HG03039 (cell line): ENCODE data around the gene RELN.

Source experiments
- ATAC-seq: cut with Tn5 transposase; IDR thresholded peaks from one replicate; pipeline ENCODE4 v1.9.1; 2021; ENCODE audit warnings: mild to moderate bottlenecking, moderate library complexity; ENCODE audit not compliant: unreplicated experiment

Gene RELN

DNA sequence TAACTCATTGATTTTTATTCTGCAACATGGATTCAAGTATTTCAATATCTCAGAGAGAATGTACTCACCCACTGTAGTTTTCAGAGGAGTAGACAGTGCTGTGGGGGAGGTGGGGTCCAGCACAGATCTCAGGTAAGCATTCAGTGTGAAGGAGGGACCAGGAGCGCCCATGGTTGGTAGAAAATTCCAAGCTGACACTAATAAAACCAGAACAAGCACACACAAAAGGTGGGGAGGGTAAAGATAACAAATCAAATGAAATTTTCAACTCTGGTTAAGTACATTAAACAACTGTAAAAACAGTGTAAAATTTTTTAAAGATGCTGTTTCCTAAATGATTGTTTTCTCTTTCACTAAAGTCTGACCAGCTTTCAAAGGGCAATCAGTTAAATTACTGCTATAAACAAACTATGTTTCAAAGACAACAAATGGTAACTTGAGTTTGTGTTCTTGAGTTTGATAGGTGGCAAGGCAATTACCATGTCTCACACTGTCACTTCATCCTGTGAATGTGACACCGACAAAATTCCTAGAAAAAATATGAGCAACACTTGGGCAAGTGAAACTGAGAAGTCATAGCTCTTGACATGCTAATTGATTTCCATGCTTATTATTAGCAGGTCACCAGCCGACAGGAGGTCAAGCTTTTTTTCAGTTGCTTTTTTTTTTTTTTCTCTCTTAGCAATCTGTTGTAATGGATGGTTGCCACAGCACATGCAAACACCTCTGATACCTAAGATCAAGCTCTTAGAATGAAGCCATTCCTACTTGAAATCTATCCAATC is 337.7 kb downstream of the RELN start:
- ATAC-seq = no peak

DNA sequence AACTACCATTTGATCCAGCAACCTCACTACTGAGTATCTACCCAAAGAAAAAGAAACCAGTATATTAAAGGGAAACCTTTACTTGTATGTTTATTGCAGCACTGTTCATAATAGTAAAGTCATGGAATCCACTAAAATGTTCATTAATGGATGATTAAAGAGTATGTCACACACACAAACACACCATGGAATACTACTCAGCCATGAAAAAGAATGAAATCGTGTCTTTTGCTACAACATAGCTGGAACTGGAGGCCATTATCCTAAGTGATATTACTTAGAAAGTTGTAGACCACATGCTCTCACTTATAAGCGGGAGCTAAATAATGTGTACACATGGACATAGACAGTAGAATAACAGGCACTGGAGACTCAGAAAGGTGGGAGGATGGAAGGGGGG is 340.4 kb downstream of the RELN start:
- no peak for ATAC-seq

DNA sequence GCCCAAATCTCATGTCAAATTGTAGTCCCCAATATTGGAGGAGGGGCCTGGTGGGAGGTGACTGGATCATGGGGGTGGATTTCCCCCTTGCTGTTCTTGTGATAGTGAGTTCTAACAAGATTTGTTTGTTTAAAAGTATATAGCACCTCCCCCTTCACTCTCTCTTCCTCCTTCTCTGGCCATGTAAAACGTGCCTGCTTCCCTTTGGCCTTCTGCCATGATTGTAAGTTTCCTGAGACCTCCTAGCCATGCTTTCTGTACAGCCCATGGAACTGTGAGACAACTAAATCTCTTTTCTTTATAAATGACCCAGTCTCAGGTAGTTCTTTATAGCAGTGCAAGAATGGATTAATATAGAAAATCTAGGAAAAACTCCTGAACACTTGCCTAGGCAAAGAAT is 341.3 kb downstream of the RELN start:
- ATAC-seq = no peak

DNA sequence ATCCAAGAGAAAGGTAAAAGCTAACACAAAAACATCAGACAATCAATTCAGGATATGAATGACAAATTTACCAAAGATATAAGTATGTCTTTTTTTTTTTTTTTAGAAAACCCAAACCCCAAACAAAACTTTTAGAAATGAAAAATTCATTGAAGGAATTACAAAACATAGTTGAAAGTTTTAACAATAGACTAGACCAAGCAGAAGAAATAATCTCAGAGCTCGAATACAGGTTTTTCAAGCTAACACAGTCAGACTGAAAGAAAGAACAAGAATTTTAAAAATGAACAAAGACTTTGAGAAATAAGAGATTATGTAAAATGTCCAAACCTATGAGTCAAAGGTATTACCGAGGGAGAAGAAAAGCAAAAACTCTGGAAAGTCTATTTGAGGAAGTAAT is 345.1 kb downstream of the RELN start:
- no peak for ATAC-seq

DNA sequence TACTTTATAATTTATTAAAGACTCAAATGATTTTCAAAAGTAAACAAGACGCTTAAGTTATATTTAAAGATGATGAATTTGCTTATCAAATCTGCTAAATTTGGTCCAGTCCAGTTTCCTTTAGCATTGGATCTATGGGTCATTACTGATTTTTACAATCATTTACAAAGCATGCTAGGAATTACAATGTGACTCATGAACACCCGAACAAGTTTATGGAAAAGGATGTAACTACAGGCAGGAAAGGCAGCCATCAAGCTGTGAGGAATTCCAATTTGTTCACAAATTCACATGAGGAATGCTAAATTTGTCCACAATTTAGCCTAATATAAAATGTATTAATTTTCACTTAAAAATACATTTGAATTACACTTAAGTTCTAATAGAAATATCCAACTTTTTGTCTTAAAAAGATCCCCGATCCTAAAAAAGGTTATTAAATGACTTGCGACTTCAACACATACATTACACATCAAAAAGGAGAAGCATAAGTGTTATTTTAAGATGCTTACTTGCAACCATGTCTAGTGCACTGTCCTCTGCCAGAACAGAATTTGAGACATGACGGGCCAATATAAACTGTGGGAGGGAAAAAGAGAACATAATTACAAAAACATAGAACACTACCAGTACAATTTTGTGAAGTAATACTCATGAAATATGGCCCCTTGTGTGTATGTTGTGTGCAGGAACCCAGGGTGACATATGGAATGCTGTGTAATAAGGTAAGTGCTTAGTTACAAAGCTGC is 349.3 kb downstream of the RELN start:
- no peak for ATAC-seq

DNA sequence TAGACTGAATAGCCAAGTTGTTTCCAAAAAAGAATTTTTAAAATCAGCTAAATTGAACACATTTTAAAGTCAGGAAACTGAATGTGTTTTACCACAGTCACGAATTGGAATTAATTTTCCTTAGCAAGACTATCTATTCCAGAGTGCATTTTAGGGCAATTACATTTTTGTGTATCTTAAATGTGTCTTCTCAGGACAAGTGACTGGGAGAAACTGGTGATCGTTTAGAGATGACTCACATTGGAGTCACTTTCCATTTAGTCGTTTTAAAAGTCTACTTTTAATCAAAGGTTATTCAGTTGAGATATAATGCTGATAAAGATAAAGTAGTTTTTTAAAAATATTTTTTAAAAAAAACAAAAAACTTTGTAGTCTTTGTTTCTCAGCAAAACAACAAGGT is 351.7 kb downstream of the RELN start:
- ATAC-seq = no peak

DNA sequence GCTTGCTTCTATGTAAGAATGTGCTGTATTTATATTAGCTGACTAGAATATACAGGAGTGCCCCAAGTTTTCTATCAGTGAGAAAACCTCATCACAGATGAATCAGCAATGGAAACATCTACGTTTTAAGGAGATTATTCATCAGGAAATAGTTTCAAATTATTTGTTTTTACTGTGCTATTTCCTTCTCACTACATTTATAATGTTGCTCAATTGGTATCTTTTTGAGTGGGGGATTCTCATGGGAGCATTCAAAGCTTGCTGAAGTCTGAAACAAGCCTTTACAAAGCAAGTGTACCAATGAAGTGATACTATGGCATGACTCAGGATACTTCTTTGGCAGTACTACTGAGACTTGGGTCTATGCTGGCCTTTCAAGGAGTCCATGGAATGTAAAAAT is 352.4 kb downstream of the RELN start:
- no peak for ATAC-seq

DNA sequence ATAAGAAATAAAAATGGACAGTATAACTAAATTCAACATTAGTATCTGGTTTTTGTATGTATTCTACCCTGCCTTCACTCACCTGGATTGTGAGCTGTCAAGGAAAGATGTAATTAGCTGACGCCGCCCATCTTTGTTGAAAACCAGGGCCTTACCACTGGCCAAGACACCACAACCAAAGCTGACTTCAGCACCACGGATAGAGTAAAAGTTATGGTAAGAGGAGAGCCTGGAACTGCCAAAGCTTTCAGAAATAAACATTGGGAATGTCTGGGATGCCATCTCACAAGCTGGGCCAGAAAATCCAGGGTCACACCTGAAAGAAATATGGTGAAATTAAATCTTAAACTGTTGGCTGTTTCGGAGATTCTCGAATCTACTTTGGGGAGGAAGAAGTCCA is 353.3 kb downstream of the RELN start:
- ATAC-seq = no peak

DNA sequence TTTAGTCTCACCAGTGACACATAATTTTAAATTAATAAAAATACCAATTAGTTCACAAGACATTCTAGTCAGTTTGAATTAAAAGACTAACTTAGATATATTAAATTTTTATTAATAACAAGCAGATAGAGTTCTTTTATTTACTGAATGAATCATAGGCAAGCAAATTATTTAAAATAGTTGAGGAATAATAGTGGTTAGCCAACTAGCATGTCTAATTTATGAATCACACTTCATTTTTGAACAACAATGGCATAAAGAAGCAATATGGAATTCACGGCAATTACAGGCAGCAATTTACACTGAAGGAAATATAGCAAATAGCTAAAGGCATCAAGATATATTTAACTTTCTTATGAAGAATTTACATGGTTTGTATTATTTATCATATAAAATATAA is 356.5 kb downstream of the RELN start:
- ATAC-seq = no peak

DNA sequence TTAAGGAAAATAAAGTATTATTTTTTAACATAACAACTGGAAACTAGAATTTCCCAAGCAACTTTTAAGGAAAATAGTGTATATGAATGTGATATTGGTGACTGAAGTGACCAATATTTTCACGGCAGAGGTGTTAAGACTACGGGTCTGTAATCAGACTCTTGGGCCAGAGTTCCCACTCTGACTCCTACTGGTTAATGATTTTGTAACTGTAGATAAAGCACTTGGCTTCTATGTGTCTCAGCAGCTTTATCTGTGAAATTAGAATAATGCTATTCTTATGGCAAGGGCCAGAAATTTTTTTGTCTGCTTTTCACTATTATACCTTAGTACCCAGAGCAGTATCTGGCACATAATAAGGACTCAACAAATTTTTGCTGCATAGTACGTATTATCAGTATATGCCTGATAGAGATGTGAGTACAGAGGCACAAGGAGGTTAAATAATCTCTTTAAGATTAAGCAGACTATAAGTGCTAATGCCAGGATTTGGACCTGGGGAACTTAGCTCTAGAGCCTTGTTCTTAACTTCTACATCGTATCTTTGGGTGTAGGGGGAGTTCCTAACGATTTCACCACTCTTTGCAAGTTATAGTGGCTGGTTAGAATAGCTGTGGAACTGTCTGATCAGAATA is 357.3 kb downstream of the RELN start:
- no peak for ATAC-seq

DNA sequence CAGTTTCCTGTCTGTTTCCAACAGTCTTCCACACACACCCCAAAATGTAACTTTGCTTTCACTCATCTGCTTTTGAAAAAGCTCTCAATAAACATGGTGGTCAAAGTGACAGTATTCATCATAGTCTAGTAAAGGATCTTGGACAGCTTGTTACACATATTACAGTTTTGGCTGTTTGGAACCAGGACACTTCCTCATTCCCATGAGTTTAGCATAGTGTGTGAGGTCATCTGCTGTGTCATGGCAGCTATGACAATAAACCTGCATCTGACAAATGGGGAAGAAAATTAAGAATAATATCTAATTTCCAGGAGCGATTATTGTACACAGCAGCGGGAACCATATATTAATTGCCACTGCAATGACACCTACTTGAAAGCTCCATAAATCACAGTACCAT is 359.1 kb downstream of the RELN start:
- ATAC-seq = no peak

DNA sequence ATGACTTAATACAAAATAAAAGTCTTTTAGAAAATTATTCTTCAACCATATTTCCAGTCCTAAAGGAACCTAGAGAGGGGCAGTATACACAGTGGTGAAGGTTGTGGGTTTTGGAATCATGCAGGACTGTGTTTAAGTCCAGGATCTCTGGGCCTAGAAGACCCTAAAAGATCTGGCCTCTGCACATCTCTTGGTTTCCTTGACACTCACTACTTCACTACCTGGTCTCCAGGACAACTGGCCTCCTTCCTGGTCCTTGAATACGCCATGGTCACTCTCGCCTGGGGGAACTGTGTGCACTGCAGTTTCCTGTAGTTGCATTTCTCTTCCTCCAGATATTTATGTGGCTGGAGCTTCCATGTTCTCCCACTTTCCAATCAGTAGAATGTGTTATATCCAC is 360.7 kb downstream of the RELN start:
- ATAC-seq = no peak

DNA sequence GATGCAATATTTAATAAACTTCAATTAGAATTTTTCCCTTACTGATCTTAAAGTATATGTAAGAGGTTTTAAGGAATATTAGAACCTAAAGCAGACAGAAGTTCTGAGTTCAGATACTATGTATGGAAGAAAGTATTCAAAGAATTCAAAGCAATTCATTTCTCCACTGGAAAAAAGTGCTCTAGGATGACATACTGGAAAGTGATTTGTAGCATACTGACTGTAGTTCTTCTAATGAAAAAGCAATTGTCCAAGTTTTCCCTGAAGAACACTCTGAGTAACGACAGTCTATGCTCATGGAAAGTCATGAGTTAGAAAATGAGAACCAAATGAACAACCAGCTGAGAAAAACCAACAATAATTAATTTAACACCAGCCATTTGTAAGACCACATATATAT is 362.7 kb downstream of the RELN start:
- no peak for ATAC-seq

DNA sequence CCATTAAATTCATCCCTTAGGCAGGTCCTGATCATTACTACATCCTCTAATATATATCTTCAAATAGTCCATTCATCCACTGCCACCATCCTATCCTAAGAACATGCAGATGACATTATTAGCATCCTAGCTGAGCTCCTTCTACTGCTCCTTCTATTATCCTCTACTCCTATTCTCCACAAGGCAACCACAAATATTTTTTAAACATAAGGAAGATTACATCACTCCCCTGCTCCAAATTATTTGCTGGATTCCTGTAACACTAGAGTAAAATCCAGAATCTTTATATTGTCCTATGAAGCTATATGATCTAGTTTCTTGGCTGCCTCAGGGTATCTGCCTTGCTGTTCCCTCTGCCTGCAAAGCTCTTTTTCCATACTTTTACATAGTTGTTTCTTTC is 367.2 kb downstream of the RELN start:
- no peak for ATAC-seq

DNA sequence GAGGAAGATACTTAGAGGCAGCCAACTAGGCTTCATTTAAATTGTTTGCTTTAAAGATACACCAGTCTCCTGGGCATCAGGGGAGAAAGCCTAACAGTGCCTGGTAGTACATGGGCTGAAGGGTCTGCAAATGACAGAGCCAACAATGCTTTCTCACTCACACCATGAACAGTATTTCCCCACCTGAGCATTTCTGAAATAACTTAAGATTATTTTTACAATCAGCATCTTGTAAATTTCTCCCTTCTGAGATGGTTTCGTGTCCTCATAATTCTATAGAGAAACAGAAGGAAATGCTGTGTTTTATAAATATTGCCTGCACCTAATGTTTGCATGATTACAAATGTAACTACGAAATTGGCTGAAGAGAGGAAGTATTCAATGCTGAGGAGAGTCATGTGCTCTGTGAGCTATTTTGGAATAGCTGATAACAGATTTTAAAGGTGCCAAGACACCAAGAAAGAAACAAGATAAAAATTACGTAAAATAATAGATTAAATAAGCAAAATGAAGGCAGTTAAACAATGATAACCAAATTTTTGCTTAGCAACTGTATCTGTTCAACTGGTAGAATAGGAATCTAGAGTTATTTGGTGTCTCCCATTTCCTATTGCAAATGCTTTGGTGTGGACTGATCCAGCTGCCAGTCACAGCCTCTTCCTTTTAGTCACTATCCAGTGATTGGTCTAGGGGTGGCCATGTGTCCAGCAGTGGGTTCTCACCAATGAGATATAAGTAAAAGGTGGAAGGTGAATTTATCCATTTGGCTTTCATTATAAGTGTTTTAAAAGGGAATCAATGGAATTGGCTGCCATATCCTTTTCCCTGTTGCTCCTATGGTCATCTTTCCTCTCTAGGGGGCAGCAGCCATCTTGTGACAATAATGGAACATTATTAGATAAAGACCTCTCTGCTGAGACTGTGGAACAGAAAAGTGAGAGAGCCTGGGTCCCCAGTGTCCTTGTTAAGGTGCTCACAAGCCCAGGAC is 375.5 kb downstream of the RELN start:
- no peak for ATAC-seq

DNA sequence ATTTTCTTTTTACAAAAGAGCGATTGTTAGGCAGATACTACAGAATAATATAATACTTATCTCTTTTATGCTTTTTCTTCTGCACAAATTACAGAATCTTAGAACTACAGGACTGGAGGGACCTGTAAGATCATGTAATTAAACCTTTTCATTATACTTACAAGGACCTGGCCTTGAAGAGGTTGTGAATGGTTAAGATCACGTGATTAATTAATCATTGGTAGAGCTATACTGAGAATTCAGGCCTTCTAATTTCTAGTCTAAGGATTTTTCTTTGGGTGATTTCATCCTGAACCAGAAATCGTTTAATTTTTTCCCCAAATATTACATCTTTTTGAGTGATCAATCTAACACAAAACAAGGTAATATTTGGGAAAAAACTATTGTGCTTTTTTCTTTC is 379.7 kb downstream of the RELN start:
- ATAC-seq = no peak

DNA sequence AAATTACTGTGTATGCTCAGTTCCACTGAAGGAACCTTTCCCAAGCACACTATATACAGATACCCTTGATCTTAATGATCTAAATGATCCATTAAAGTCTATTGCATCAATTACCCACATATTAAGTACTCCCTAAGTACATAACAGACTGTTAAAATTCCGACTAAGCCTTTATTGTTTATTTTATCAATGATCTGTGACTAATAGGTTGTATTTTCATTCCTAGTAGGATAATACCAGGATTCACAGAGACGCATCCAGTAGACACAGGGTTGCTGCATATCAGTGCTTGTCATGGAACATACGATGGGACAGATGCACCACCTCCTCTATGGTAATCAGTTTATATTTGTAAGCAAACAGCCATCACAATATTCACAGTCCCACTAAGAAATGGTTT is 383.8 kb downstream of the RELN start:
- ATAC-seq = no peak

DNA sequence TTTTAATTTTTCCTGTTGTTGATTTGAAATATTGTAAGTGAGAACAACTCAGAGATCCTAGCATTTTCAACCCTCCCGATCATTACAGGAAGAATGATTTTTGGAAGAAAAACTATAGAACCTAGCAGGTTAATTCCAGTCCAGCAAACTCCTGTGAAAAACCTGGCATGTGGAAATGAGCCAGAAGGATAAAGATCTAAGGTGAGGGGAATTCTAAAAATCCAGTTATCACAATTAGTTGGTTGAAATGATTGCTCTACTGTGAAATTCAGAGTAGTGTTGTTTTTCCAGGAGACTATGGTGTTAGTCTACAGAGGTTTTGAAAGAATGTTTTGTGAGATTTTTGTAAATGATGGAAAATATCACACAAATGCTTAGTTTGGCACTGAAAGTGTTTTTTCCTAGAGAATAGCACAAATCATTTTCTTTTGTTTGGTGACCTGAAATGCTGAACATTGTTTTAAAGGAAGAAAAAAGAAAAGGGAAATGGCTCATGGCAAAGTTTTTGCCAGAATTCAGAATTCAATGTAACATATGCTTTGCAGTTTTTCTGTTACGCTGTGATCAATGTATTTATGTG is 391.0 kb downstream of the RELN start:
- no peak for ATAC-seq

DNA sequence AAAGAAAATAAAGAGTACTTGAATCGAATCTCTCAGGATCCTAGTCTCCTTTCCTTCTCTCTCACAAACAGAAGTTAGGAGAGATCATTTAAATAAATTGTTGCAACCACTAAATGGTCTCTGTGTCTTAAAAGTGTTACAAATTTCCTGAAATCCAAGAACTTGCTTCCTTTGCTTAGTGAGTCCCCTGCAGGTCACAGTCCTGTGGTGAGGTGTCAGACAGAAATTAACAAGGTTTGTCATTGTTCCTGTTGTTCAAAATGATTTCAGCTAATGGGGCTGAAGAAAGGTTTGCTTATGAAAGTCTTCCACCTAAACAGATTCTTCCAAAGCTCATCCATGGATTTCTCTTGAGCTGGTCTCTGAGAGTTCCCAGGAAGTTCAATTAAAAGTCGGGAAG is 391.9 kb downstream of the RELN start:
- ATAC-seq = no peak

DNA sequence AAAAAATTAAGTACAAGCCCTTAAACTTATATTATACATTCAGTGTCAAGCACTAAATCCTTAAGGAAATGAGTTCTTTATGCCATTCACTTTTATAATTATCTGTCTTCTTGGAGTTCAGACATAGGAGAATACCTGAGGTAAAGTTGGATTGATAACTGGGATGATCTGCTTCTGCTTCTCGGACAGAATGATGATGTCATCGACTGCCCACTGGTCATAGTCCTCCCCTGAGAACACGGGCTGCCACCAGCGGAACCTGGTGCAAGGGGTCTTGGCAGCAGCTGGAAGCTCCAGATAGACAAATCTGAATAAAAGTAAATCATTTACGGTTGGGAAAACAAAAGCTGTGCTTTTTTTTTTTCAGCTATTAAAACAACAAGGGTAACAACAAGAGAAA is 395.3 kb downstream of the RELN start:
- ATAC-seq = no peak

DNA sequence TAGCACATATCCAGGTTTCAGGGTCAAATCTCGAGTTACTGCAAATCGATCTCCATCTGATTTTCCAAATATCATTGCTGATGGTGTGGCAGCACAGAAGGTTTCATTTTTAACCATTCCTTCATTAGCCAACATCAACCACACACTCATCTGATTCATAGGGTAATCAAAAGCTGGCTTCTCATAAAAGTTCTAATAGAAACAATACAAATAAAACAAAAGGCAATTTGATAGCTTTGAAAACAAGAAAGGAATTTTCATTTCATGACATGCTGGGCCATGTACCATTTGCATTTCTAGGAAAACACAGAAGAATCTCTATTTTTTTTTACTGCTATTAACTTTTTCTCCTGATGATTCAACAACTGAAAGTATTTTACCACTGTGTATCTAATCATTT is 395.8 kb downstream of the RELN start:
- no peak for ATAC-seq
